Right lobe of liver (tissue), 4 donors: Measurements from ENCODE around the gene LMBR1.

ENCODE experiments used
- CTCF ChIP-seq, 4 donors: fragments of 200-600 bp in 3 of 4; fragments of 450-650 bp in 1 of 4; IDR thresholded peaks; one replicate each; pipeline versions ENCODE4 v1.5.1 to v1.8.0; 2016 to 2022; ENCODE audit warnings: antibody characterized with exemption in 4 of 4, mild to moderate bottlenecking in 2 of 4
- POLR2A ChIP-seq: fragments of 450-650 bp; IDR thresholded peaks from one replicate; pipeline ENCODE4 v1.6.1; 2017; ENCODE audit warnings: antibody characterized with exemption, mild to moderate bottlenecking
- donor health status: DM: no; HTN: no; CAD: no.
- donor health status: DM: no; HTN: no; CAD: no.
- donor health status: DM: no; HTN: yes; CAD: no.

DNA sequence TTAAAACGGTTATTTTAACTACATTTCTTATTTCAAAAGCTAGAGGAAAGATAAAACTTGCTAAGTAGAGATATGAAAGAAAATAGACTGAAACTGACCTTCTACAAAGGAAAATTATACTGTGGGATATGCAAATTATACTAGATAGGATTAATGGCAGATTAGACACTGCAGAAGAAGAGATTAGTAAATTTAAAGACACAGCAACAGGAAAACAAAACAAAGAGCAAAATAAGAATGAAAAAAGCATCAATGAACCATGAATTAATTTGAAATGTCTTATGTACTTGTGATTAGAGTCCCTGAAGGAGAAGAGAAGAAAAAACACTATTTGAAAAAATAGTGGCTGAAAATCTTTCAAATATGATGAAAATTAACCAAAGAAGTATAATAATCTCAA is 200.1 kb downstream of the LMBR1 start:
- no peak for TF ChIP-seq CTCF (IDR thresholded peaks at IDR 0.05)
- TF ChIP-seq POLR2A: no peak
